Fibroblast of lung (primary cell): ENCODE data around the gene LRRC3.

Source experiments
- CTCF ChIP-seq, 2 donors: IDR thresholded peaks in 1 of 2; conservative IDR thresholded peaks in 1 of 2; 1 replicate in 1 of 2; 2 replicates in 1 of 2; pipeline ENCODE4 v1.5.1; 2011 to 2012; ENCODE audit warnings: low read length in 2 of 2, control low read depth in 1 of 2, inconsistent platforms in 1 of 2, low read depth in 1 of 2, mild to moderate bottlenecking in 1 of 2
- EZH2 ChIP-seq: IDR thresholded peaks from 2 replicates; pipeline ENCODE4 v1.5.1; 2012; ENCODE audit warnings: low read length, control low read depth, mild to moderate bottlenecking; ENCODE audit errors: missing control alignments

DNA sequence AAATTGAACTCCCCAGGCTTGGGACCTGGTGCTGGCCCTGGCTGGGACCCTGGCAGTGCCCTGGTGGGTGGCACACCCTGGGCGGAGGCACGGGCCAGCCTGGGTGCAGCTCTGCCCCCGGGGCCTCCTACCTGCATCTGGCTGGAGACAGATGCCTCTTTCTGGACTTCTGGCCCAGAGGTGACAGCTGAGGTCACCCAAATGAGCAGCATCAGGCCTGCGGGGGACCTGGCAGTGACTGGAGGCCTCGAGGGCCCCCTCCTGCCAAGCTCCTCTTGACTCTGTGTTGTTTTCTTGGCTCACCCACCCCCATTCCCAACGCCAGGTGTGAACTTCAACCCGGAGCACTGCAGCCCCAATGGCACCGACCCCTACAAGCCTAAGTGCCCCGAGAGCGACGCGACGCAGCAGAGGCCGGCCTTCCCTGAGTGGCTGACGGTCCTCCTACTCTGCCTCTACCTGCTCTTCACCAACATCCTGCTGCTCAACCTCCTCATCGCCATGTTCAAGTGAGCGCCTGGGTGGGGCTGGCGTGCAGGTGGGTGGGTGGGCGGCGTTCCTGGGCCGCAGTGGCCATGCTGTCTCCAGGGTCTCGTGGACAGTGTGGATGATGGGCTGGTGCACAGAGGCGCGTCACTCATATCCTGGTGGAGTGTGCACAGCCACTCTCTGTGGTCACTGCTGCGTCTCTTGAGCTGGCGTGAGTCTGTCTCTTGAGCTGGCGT is 41.6 kb upstream of the LRRC3 start:
- TF ChIP-seq CTCF (conservative IDR thresholded peaks at IDR 0.05 in 1 of 2, IDR thresholded peaks at IDR 0.05 in 1 of 2; ENCODE audit: low read depth in 1 of 2, low read length in 2 of 2) (no peak), EZH2 (no peak)
